Astrocyte of the spinal cord (primary cell): Measurements from ENCODE around the gene LPIN2.
"Not testable (repeated sequence)": the region's sequence is repeated elsewhere in the genome, so short reads cannot be mapped to it uniquely, and the experiment has no call there.

Experiments used
- DNase-seq: peaks from one replicate; pipeline ENCODE4 v3.0.0; 2011; ENCODE audit warnings: low read depth, low spot score
- H3K4me3 ChIP-seq: 2 replicates; pipeline ENCODE4 v1.5.1; 2011; ENCODE audit warnings: low read depth, mild to moderate bottlenecking, low read length, moderate library complexity
- in situ Hi-C: cut with HindIII; loops from 2 replicates; pipeline ENCODE4 v1.10.0; 2017; ENCODE audit warnings: low sequenced_read_pairs
- TF ChIP-seq, protein P1 (sequence below): IDR thresholded peaks from 2 replicates; pipeline ENCODE4 v1.5.1; 2012; ENCODE audit warnings: low read depth, mild to moderate bottlenecking, low read length, inconsistent platforms

Gene LPIN2

DNA sequence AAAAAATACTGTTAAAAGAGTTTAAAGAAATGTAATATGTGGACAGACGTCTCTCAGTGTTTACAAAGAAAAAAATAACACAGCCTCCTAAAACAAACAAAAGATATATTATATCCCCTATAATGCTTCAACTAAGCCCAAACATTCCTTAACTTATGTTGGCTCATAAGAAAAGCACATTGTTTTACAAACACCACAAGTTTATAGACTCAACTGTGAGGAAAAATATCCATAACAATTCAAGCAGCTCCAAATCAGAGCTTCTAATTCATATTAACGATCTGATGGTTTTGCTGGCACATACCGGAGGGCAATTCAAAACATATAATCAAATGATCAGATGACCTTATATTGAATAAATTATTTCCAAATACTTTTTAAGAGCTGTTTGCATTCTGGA, 5.5 kb downstream of the LPIN2 start:
- TF ChIP-seq, protein P1, sequence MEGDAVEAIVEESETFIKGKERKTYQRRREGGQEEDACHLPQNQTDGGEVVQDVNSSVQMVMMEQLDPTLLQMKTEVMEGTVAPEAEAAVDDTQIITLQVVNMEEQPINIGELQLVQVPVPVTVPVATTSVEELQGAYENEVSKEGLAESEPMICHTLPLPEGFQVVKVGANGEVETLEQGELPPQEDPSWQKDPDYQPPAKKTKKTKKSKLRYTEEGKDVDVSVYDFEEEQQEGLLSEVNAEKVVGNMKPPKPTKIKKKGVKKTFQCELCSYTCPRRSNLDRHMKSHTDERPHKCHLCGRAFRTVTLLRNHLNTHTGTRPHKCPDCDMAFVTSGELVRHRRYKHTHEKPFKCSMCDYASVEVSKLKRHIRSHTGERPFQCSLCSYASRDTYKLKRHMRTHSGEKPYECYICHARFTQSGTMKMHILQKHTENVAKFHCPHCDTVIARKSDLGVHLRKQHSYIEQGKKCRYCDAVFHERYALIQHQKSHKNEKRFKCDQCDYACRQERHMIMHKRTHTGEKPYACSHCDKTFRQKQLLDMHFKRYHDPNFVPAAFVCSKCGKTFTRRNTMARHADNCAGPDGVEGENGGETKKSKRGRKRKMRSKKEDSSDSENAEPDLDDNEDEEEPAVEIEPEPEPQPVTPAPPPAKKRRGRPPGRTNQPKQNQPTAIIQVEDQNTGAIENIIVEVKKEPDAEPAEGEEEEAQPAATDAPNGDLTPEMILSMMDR, result no peak
- no peak overlapping the region for H3K4me3 ChIP-seq
- DNase-seq, result no peak
- in situ Hi-C loops, result no loop called here

DNA sequence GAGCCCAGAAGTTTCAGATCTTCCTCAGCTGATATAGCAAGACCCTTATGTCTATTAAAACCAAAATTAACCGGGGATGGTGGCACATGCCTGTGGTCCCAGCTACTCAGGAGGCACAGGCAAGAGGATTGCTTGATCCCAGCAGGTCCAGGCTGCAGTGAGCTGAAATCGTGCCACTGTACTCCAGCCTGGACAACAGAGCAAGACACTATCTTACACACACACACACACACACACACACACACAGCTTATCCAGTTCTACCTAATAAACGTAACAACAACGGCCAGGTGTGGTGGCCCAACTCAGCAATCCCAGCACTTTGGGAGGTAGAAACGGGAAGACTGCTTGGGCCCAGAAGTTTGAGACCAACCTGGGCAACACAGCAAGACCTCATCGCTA, 7.5 kb downstream of the LPIN2 start:
- in situ Hi-C loops, result no loop called here
- no peak for DNase-seq
- TF ChIP-seq, protein P1, result no peak
- no peak overlapping the region for H3K4me3 ChIP-seq

DNA sequence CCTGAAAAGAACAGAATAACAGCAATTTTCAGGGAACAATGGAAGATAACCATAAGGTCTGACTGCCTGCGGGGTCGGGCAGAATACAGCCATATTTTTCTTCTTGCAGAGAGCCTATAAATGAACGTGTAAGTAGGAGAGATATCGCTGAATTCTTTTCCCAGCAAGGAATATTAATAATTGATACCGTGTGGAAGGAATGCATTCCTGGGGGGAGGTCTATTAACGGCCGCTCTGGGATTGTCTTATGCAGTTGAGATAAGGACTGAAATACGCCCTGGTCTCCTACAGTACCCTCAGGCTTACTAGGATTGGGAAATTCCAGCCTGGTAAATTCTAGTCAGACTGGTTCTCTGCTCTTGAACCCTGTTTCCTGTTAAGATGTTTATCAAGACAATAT, 9.2 kb downstream of the LPIN2 start:
- DNase-seq, H3K4me3 ChIP-seq, in situ Hi-C loops: not testable (repeated sequence)

DNA sequence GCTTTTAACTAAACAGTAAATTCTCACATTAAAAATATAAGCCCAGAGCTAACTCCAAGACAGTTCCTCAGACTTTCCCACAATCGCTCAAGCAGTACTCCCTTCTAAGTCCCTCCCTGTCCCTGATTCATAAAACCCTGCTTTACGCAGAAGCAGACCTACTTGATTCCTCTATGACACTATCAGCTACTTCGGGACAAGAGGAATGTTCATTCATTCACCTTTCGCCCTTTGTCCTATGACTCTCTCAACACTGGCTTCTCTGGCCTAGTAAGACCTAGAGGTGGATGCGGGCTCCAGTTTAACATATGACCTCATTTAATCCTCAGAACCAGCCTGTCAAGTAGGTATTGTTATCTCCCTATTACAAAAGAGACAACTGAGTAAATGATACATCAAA, 10.2 kb downstream of the LPIN2 start:
- in situ Hi-C loops, result no loop called here
- H3K4me3 ChIP-seq, result no peak overlapping the region
- TF ChIP-seq, protein P1, result no peak
- no peak for DNase-seq

DNA sequence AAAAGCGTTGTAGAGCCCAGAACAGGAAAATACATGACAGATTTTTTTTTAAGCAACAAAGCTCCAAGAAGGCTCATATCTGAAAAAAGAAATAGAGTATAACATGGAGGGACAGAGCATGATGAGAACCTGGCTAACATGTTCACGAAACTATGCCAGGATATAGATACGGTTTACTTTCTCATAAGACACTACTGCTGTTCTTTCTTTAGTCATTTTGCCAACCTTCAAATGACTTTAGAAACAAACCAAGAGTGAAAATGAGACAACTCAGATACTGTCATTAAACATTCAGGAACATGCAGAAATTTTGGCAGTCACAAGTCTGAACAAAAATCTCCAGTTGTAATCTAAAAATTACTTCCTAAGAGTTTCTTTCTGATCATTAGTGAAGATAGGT, 14.3 kb downstream of the LPIN2 start:
- TF ChIP-seq, protein P1, result no peak
- no peak overlapping the region for H3K4me3 ChIP-seq
- DNase-seq, result no peak
- in situ Hi-C loops, result no loop called here

DNA sequence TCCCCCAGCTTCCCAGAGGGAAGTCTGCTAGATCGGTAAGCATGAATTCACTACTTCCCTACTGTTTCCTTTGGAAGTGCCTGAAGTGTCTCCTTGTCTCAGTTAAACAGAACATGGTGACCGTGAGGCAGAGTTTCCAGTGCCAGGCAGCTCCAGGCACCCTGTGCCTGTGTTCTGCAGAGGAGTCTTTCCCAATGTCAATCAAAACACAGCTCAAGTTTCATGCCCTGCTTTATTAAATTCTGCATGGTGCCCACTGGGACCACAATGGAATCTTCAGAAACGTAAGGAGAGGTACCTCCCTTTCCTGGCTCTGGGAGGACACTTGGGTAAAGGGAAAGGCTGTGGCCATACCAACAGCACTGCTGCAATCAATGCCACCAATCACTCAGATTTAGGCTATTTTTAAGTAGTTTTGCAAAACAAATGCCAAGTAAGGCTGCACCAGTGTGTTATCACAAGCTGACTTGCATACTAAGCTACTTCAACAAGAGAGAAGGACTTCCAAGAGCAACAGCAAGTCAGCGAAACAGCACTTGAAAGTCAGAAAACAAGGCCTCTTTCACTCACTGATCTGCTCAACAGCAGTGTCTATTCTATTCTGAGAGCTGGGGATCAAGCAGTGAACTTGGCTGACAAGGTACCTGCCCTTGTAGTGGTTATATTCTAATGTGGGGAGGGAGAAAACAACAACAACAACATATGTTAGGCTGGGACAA, 14.9 kb downstream of the LPIN2 start:
- H3K4me3 ChIP-seq, result no peak overlapping the region
- TF ChIP-seq, protein P1, result no peak
- in situ Hi-C loops, result no loop called here
- no peak for DNase-seq

DNA sequence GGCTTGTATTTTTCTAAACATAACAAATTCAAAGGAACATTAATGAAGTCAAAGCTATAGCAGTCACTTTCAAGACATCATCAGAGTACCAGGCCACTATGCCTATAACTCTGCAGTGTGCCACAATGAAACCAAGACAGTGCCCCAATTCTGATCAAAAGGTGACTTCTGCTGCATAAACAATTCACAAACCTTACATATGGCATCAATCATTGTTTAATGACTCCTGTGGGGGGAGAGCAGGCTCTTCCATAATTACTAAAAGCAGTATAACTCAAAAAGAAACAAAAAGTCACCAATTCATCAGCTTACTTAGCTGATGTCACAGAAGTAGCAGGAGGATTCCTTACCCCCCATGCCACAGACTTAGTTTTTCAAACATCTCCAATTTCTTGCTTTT, 15.5 kb downstream of the LPIN2 start:
- TF ChIP-seq, protein P1, result no peak
- DNase-seq, result no peak
- in situ Hi-C loops, result no loop called here
- no peak overlapping the region for H3K4me3 ChIP-seq
